ENCODE measurements around the gene PES1.
"Not testable (repeated sequence)": the region's sequence is repeated elsewhere in the genome, so short reads cannot be mapped to it uniquely, and the experiment has no call there.

The PES1 gene

GRCh38 chr22:30609260-30610185 lies 17.8 kb upstream of the PES1 start:
- in situ Hi-C loops (cut with MboI; ENCODE audit: low sequenced_read_pairs), result no loop called here

GRCh38 chr22:30607939-30608338 lies 16.2 kb upstream of the PES1 start:
- in situ Hi-C loops (cut with MboI; ENCODE audit: low sequenced_read_pairs), result no loop called here

- in situ Hi-C loops (cut with MboI; ENCODE audit: low sequenced_read_pairs), result no loop called here
Measured at GRCh38 chr22:30607300-30607930, 15.7 kb upstream of the PES1 start.

GRCh38 chr22:30606455-30607299 lies 15.0 kb upstream of the PES1 start, which contains the start of gene TCN2:
TCN2 (plus strand) TSS chr22:30607174; CDS start chr22:30607332, 158 bp downstream.
- in situ Hi-C loops (cut with MboI; ENCODE audit: low sequenced_read_pairs), result no loop called here

- in situ Hi-C loops (cut with MboI; ENCODE audit: low sequenced_read_pairs), result no loop called here
Measured at GRCh38 chr22:30605449-30606110, 13.9 kb upstream of the PES1 start.

GRCh38 chr22:30604723-30605122 lies 13.0 kb upstream of the PES1 start:
- in situ Hi-C loops (cut with MboI; ENCODE audit: low sequenced_read_pairs), result no loop called here

GRCh38 chr22:30603801-30604200 lies 12.1 kb upstream of the PES1 start:
- in situ Hi-C loops (cut with MboI; ENCODE audit: low sequenced_read_pairs), result no loop called here

- in situ Hi-C loops (cut with MboI; ENCODE audit: low sequenced_read_pairs), result no loop called here
Measured at GRCh38 chr22:30602049-30602448, 10.3 kb upstream of the PES1 start.

- in situ Hi-C loops (cut with MboI; ENCODE audit: low sequenced_read_pairs), result no loop called here
Measured at GRCh38 chr22:30601464-30601863, 9.8 kb upstream of the PES1 start.

- in situ Hi-C loops (cut with MboI; ENCODE audit: low sequenced_read_pairs), result no loop called here
Measured at GRCh38 chr22:30600921-30601320, 9.2 kb upstream of the PES1 start.

GRCh38 chr22:30598986-30599385 lies 7.3 kb upstream of the PES1 start:
- in situ Hi-C loops (cut with MboI; ENCODE audit: low sequenced_read_pairs), result no loop called here

- in situ Hi-C loops (cut with MboI; ENCODE audit: low sequenced_read_pairs), result no loop called here
Measured at GRCh38 chr22:30596886-30597285, 5.2 kb upstream of the PES1 start.

- in situ Hi-C loops (cut with MboI; ENCODE audit: low sequenced_read_pairs), result no loop called here
Measured at GRCh38 chr22:30596199-30596598, 4.5 kb upstream of the PES1 start.

- in situ Hi-C loops (cut with MboI; ENCODE audit: low sequenced_read_pairs), result not testable (repeated sequence)
Measured at GRCh38 chr22:30592360-30592713, 627 bp upstream of the PES1 start.

- in situ Hi-C loops (cut with MboI; ENCODE audit: low sequenced_read_pairs), result no loop called here
Measured at GRCh38 chr22:30591191-30591587, 521 bp downstream of the PES1 start.

- in situ Hi-C loops (cut with MboI; ENCODE audit: low sequenced_read_pairs), result no loop called here
Measured at GRCh38 chr22:30586414-30586813, 5.3 kb downstream of the PES1 start.

- in situ Hi-C loops (cut with MboI; ENCODE audit: low sequenced_read_pairs), result no loop called here
Measured at GRCh38 chr22:30584441-30584840, 7.3 kb downstream of the PES1 start.

GRCh38 chr22:30582788-30583545 lies 8.7 kb downstream of the PES1 start:
- in situ Hi-C loops (cut with MboI; ENCODE audit: low sequenced_read_pairs), result no loop called here

GRCh38 chr22:30582051-30582450 lies 9.7 kb downstream of the PES1 start:
- in situ Hi-C loops (cut with MboI; ENCODE audit: low sequenced_read_pairs), result no loop called here

GRCh38 chr22:30580896-30581295 lies 10.8 kb downstream of the PES1 start:
- in situ Hi-C loops (cut with MboI; ENCODE audit: low sequenced_read_pairs), result no loop called here

Data from hTERT RPE-1 (cell line).